Measurements from ENCODE around the gene EVI5.

EVI5 gene

DNA sequence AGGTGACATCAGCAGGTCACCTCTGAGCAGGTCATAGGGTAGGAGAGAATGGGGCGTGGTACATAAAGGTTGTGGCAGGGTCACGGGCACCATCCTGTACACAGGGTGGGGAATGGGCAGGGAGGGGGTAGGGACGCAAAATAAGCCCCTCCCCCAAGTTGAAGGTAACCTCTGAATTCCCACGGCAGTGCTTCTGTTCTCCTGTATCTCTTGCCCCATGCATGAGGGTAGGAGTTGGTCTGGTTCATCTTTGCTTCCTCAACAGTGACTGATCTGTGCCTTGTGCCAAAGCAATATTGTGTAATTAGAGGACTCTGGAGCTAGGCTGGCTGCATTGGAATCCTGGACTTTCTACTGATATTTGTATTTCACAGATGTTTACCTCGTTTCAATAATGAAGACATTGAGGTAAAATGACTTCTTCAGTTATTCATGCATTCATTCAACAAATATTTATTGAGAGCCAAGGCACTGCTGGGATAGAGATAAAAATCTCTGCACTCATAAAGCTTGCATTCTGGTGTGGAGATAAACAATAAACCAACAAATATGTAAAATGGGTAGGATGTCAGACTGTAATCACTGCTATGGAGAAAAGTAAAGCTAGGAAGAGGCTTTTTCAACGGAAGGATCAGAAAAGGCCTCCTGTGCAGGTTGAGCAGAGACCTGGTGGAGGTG lies 279.8 kb downstream of the EVI5 start:
- DNase-seq, result no peak

DNA sequence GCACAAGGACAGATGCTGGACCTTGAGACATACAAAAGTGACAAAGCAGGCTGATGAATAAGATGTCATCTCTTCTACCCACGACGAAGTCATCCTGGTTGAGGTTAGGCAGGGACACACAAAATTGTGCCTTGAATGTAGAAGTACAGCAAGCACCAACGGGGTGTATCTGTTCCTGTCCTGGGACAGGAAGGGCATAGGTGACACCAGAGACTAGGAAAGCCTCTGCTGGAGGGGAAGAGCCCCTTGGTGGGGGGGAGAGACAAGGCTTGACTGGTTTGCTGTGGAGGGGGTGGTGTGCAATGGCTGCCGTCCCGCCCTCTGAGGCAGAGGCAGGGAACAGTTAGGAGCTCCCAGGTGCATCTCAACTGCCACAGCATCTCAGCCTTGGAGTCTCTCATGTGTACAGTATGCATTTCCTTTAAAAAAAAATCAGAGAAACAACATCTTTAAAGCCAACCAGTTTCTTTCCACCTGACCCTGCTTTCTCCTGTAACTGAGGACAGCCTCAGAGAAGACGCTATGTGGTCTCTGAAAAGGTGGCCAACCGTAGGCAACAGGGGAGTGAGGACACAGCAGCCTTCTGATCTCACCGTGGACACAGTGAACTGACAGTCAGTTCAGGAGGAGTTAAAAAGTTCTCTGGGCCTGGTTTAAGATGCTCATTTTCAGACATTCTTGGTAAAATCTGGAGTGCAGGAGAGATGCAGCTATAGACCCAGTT lies 280.5 kb downstream of the EVI5 start:
- no peak for DNase-seq

DNA sequence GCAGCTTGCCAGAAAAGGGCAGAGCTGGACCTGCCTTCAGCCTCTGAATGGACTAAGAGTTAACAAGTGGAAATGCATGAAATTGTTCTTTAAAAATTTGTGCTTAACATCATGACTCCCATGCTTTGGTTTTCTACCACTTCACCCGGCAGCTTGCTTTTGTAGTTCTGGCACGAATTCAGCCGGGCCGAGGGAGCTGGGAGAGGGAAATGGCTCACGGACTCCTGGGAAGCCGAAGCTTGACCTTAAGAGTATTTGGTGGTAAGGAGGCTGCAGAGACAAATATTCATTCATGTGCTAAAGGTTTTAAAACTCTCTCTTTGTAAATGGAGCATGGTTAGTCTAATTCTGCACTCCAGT lies 281.0 kb downstream of the EVI5 start:
- no peak for DNase-seq

DNA sequence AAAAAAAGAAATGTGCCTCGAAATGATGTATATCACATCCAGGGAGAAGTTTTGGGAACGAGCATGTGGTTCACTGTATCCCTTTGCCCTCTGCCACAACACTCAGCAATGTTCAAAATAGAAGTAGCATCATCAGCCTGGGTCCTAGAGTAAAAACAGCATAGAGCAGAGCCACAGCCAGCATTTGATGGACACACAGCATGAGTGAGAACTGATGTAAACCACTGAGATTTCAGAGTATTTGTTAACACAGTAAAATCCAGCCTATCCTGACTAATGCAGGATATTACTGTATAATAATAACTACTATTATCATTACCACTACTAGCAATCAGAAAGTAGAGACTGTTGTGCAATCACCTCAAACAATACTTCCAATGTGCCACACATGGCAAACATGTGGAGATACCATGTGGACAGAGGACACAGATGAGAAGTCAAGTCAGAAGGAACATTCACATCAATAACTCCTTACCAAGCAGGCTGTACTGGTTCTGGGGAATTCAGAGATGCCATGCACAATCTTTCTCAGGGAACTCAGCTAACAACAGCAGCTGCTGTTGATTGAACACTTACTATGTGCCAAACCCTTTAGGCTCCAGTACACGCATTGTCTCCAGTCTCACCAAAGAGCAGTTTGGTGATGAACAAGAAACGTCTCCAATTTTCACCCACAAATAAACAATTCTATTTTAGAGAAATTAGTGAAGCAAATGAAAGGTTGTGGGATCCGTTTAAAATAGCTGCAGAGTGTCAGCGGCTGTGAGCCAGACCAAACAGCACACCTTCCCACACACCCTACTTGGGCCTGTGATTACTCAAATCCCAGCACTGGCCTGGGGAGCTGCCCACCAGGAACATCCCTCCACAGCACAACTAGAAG lies 281.6 kb downstream of the EVI5 start:
- DNase-seq, result no peak

DNA sequence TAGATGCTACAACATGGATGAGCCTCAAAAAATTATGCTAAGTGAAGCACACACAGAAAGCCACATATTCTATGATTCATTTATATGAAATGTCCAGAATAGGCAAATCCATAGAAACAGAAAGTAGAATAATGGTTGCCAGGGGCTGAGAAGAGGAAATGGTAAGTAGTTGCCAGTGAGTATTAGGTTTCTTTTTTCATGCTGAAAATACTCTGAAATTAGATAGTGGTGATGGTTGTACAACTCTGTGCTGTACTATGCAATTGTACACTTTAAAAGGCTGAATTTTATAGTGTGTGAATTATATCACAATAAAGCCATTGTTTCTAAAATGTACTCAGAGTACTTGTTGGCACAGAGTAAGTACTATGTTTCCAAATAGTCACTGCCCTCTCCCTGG lies 282.7 kb downstream of the EVI5 start:
- DNase-seq, result no peak

DNA sequence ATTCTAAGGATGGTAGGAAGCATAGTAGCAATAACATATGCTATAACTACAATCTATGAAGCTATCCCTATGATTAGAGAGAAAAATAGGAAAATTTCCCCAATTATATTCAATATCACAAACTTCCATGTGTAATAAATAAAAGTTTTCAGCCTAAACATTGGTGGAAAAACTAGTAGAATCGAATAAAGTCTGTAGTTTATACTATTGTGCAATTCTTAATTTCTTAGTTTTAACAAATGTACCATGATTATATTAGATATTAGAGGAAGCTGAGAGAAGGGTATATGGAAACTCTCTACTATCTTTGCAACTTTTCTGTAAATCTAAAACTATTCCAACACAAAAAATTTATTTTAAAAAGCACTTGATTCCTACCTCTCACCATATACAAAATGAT lies 284.4 kb downstream of the EVI5 start:
- no peak for DNase-seq

DNA sequence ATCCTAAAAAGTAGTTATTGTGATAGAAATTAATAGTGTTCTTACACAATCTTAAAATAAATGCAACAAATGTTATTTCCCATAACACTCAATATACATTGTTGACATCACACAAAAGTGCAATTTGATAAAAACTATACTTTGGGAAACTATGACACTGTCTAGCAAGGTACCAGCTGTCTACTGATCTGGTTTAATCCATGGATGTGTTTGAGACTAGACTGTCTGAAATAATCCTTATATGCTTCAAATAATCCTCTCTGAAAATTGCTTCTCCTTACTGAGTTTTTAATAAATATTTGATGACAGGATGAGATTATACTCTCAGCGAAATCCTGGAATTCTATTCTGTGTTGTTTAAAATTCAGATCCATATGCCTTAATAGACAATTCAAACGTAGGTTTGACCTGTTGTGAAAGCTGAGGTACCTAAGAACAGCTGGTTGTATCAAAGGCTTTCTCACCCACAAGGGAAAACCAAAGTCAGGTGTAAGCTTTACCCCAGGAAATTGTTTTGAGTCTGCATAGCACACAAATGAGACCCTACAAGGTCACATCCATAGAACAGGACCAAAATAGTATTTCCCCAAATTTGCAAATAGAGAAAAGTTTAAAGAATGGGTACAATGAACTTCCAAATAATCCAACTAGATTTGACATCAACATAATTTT lies 289.4 kb downstream of the EVI5 start:
- no peak for DNase-seq

DNA sequence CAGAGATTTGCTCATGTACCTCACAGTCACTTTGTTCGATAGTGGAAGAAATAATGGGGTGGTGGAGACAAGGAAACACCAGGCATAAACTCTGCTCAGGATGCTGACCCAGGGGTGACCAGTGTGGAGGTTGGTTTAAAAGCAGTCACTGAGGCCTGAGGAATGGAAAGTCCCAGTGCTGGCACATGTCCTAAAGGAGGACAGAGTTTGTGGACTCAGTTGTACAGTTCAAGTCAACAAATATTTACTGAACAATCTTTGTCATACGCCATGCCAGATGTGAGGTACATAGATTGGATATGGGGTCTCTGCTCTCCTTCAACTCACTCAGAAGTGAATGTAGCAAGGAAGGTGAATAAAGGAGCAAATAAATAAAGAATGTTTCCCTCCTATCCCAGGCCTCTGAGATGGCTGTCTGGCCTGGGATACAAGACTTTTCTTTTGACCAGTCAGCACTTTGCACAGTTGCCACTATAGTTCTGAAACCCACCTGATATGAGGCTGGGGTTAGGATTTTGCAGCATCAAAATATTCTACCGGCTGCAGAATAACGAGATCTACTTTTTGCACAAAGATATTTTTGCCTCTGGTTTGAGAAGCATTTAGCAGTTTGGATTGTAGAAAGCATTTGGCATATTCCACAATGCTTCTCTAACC lies 290.3 kb downstream of the EVI5 start:
- no peak for DNase-seq

DNA sequence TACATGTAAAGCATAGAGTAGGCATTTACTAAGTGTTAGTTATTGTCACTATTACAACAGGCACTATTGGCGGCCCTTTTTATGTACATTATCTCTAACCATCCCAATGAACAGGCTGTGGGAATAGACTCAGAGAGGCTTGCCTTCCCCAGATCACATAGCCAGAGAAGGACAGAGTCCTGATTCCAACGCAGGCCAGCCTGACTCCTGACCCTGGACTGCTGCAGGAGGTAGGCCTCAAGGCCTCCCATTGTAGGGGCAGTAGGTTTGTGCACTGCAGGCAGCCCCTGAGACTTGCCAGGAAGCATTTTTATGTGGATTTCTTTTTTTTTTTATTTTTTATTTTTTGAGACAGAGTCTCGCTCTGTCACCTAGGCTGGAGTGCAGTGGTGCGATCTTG lies 291.8 kb downstream of the EVI5 start:
- no peak for DNase-seq

DNA sequence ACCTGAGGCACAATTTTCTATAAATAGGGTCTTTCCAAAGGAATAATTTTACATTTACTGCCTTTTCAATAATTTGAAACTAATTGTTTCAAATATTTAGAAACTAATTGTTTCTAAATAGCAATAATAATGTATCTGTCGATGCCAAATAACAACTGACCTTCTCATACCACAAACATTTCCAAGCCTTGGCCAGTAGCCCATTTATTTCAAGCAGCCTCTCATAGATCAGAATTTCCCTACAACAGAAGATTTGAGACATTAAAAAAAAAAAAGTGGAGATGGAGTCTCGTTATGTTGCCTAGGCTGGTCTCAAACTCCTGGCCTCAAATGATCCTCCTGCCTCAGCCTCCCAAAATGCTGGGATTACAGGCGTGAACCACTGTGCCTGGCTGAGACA lies 296.1 kb downstream of the EVI5 start:
- DNase-seq, result no peak

DNA sequence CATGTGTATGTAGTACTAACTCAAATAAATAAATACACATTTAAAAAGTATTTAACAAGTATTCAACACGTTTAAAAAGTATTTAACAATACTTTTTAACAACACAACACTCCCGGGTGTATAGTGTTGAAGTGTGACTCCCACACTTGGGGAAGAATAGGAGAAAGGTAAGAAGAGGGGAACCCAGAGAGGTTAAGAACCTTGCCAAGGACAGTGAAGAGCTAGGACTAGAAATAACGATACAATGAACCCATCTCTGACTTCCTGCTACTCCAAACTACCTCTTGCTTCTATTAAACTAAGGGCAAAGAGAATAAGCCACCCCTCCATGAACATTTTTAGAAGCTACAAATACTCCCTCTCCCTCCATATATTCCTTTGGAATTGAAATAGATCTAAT lies 296.5 kb downstream of the EVI5 start:
- DNase-seq, result no peak

DNA sequence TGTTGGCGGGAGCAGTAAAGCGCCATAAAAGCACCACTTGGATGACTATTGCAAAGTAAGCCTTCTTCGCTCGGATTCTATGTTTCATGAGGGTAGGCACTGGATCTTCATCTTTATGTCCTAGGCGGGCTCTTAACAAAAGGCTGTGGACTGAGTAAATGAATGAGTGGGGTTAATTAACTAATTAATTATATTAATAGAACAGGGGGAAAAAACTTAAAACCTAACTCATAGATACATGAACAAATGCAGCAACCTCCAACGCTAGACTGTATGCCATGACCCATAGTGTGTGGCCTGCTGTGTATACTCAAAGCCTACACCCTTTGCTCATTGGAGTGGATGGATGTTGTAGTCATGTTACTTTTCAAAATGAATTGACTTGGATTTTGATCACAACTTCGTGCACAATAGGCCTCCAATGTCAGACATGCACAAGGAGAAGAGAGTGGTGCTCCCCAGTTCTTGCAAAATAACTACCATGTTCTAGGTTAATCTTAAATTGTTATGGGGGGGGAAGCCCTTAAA lies 297.8 kb downstream of the EVI5 start:
- DNase-seq, result no peak

DNA sequence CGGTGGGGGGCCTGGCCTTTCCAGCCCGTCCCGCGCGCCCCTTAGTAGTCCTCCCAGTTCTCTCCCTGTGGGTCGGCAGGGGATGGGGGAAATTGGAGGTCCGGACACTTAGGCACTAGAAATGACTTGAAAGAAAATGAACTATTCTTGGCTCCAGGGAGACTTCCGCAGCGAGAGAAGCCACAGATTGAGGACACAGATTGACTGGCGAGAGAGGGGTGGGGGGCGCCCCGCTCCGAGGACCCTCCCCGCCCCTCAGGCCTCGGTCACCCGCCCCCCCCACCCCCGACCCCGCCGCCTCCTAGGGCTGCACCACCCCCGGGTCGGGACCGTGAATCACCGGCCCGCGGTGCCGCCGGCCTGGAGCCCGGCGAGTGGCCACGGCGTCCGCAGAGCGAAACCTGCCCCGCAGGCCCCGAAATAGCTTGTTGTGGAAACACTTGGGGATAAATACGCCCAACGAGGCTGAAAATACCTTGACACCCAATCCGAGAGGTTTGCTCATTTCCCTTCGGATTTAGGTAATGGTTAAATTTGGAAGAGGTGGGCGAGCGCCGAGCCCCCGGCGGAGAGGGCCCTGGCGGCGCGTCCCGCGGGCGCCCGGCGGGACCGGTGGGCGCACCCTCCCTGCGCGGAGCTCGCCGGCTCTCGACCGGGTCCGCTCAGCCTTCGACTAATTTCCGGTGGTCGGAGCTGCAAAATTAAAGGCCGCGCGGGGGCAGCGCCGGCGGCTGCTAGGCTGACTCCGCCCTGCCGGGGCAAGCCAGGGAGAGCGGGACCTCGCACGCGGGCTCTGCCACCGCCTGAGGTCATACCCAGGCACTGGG lies 298.4 kb downstream of the EVI5 start, which contains the start of gene GFI1:
Gene GFI1 (minus strand): TSS at position 675 of the 827 bp plus-strand sequence. CDS start 3,438 bp downstream, outside the sequence.
- peak; percentile 61 for DNase-seq

DNA sequence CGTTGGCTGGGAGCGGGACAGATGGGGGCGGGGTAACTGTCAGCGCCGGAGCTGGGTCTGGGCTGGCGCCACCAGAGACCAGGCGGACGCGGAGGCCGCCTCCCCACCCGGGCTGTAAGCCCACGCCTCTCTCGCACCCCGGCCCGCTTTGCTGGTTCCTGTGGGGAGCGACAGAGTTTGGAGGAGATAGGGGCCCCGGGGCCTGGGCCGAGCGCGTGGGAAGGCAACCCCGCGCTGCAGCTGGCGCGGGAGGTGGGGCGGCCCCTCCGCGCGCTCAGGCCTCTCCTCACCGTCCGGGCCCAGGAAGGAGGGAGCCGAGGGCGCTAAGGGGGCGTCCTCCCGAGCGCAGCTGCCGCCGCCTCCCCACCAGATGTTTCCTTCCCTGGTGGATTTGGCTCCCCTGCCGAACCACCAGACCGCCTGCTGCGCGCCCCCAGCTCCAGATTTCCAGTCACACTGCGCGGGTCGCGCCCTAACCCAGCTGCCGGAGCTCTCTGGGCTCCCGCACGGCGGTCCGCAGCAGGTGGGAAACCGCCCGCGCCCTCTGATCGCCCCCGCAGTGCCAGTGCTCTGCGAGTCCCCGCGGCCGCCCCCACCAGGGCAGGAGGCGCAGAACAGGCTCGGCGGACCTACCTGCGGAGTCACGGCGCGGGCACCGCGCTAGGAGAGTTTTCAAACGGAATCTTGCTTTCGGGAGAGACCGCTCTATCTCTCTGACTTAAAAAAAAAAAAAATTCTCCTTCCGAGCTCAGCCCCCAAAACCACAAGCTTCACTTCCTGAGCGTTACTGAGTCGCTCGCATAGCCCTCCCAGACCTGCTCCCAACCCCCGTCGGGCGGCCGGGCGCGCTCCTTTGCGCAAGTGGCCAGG lies 299.3 kb downstream of the EVI5 start:
- DNase-seq, result peak; percentile 61

DNA sequence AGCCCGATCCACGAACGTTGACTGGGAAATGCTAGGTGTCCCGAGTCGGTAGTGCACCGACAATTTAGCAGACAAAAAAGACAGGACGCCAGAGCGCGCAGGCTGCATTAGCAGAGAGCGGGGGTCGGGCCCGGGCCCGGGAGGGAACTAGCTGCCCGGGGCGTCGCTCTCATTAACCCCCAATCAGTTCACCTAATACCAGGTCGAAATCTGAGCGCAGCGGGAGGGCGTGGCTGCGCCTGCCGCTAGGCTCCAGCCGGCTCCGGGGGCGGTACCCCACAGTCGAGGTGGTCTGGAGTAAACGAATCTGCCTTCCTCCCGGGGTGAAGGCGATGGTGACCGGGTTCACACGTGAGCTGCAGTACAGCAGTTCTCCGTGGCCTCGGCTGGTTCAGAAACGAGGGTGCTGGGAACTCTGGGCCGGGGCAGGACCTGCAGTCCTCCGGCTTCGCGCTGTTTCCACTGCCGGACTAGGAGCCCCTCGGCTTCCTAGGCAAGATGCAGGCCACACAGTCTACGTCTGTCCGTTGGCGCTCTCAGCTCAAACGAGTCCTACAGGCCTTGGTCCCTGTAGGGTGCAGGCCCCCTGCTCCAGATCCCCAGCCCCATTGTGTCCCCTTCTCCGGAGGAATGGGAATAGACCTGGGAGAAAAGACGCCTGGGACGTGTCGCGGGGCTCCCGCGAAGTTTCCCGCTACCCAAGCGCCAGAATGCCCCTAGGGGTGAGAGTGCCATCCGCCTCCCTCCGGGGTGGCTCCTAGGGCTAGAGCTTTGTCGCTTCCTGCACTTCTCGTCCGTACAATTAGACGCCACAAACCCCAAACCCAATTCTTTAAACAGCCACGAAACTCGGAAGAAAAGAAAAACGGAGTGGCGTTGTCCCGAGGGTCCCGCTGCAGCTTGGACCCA lies 300.2 kb downstream of the EVI5 start:
- peak; percentile 69 for DNase-seq

DNA sequence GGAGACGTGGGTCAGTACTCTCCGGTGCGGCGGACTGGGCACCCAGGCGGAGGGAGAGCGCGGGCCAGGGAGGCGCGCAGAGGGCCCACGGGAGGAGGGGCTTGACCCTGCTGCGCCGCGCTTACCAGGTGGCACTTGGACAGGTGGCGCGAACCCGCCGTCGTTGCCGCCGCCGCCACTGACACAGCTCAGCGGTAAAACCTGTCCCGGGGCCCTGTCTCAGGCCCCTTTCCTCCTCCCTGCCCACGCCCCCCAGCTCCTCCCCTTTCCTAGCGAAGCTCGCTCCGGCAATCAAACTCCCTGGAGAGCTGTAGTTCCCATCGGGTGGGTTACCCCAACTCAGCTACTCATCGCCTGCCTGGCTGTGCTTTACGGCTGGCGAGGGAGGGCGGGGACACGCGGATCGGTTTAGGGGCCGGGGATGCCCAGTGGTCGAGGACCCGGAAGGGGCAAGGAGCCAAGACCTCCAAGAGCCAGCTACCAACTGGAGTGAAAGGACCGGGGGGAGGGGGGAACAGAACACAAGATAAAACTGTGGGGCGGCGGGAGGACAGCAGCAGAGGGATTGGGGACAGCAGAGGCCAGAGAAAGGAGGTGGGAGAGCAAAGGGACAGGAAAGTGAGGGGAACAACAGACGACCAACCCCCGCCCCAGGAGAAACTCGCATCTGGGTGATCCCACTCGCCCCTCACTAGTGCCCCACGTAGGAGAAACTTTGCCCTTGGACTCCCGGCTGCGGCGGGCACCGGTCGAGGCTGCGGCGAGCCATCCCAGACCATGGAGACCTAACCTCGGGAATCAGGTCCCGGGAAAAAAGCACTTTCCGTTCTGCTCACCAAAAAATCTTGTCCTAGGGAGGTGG lies 301.1 kb downstream of the EVI5 start:
- DNase-seq, result peak; percentile 58

DNA sequence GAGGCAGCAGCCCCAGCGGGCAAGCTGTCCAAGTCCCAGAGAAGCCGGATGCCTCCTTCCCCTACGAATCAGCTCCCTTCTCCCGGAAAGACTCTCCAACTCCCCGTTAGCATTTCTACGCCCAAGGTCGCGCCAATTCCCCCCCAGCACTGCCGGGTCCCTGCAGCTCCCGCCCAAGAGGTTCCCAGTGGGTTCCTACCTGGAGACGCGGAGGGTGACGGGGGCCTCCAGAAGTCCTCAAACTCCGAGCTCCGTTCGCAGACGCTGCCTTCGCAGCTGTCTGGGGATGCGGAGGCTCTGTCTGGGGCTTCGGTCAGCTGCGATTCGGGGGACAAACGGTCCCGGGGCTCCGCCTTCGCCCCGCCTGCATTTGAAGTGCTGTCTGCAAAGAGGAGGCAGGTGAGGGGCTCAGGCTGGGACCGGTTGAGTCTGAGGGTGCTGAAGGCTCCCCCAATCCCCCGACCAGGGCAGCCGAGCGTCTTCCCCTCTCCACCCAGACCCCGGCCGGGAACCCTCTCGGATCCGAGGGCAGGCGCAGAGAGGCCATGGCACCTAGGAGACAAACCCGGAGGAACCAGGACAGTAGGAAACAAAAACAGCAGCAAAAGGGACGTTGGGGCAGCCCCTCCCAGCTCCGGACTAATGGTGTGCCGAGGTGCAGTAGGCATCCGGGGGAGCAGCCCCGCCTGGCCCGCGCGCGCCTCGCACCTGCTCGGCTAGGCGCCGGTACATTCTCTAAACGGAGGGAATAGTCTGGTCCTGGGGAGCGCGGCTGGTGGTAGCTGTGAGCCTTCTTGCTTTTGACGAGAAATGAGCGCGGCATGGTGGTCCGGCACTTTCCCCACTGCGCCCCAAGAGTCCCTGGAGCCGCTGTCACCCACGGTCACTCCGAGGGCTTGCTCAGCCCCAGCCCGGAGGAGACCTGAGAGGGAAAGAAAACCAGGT lies 302.0 kb downstream of the EVI5 start:
- peak; percentile 67 for DNase-seq

Measured in right forelimb (tissue), 1 donor.